T-helper 2 cell treated with Interferon-gamma antibody and Interleukin-4, amounts not matched to agents 5 μg/mL and 100 μg/mL, for 36 hours (primary cell): ENCODE data around the gene TFAP2D.

Source experiments
- DNase-seq: peaks from one replicate; pipeline ENCODE4 v3.0.0; 2021; ENCODE audit warnings: low spot score
- H3K27ac Mint-ChIP-seq: one replicate; pipeline ENCODE4 v1.8.0; 2021; ENCODE audit warnings: mild to moderate bottlenecking, mixed read lengths
- H3K27me3 Mint-ChIP-seq: one replicate; pipeline ENCODE4 v1.8.0; 2021; ENCODE audit warnings: low read depth, mixed read lengths
- H3K36me3 Mint-ChIP-seq: one replicate; pipeline ENCODE4 v1.8.0; 2021; ENCODE audit warnings: low read depth, mixed read lengths
- H3K4me1 Mint-ChIP-seq: one replicate; pipeline ENCODE4 v1.8.0; 2021; ENCODE audit warnings: low read depth, mixed read lengths
- H3K4me3 Mint-ChIP-seq: one replicate; pipeline ENCODE4 v1.8.0; 2022; ENCODE audit warnings: mild to moderate bottlenecking, moderate library complexity, mixed read lengths
- H3K9me3 Mint-ChIP-seq: one replicate; pipeline ENCODE4 v1.8.0; 2021; ENCODE audit warnings: mixed read lengths

TFAP2D gene

DNA sequence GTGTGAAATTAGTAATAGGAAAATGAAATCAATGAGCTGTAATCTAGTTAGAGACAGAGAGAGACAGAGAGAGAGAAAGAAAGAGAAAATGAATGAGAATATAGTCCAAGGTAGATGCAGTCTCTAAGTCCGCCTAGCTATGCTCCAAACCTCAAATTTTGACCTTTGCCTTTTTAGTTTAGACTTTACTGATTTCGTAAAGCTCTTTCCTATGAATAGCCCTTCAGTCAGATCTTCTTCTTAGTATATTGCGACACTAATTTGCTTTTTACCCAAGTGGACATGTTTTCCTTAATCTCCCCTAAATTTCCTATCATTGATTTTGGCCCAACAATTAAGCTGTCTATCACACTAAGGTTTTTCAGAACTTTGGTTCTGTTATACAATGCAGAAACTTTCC is 49.5 kb downstream of the TFAP2D start:
- DNase-seq, result no peak
- H3K4me3 Mint-ChIP-seq, result no peak overlapping the region
- no peaks in the 10 kb centered on the region for H3K4me1 Mint-ChIP-seq
- H3K27ac Mint-ChIP-seq, result no peak overlapping the region
- H3K27me3 Mint-ChIP-seq, result no peaks in the 10 kb centered on the region
- no peaks in the 10 kb centered on the region for H3K36me3 Mint-ChIP-seq
- peaks cover 3% of the 10 kb centered on the region for H3K9me3 Mint-ChIP-seq

DNA sequence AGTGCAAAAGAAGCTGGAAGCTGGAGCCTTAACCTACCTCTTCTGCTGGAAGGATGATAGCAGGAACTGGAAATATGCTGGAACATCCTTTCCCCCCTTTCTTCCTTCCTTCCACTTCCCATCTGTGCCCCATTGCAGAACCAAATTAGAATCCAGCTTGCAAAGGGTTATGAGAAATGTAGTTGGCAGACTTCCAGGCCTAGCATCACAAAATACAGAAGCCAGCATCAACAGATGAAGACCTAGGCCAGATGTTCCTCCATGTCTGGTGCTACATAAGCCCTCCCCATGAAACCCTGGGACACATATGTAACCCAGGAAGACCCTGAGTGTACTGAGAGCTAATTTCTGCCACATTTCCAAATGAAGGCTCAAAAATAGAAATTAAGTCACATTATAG is 65.4 kb downstream of the TFAP2D start:
- no peaks in the 10 kb centered on the region for H3K27me3 Mint-ChIP-seq
- no peaks in the 10 kb centered on the region for H3K4me1 Mint-ChIP-seq
- DNase-seq, result no peak
- H3K9me3 Mint-ChIP-seq, result no peaks in the 10 kb centered on the region
- H3K27ac Mint-ChIP-seq, result no peak overlapping the region
- no peaks in the 10 kb centered on the region for H3K36me3 Mint-ChIP-seq
- H3K4me3 Mint-ChIP-seq, result no peak overlapping the region

DNA sequence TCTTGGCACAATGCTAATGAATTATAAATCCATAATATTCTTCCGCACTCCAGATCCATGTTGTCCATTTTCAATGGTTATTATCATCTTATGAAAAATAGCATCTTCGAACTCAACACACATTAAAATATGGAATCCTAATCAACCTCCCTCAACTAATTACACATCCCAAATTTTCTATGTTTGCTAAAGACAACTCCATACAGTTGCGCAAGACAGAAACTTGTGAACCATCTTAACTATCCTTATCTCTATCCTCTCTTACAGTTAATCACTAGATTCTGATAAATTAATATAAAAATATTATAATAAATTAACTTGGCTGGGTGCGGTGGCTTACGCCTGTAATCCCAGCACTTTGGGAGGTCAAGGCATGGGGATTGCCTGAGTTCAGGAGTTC is 67.1 kb downstream of the TFAP2D start:
- H3K36me3 Mint-ChIP-seq, result no peaks in the 10 kb centered on the region
- no peak overlapping the region for H3K4me3 Mint-ChIP-seq
- DNase-seq, result no peak
- no peaks in the 10 kb centered on the region for H3K4me1 Mint-ChIP-seq
- no peak overlapping the region for H3K27ac Mint-ChIP-seq
- no peaks in the 10 kb centered on the region for H3K9me3 Mint-ChIP-seq
- H3K27me3 Mint-ChIP-seq, result no peaks in the 10 kb centered on the region

DNA sequence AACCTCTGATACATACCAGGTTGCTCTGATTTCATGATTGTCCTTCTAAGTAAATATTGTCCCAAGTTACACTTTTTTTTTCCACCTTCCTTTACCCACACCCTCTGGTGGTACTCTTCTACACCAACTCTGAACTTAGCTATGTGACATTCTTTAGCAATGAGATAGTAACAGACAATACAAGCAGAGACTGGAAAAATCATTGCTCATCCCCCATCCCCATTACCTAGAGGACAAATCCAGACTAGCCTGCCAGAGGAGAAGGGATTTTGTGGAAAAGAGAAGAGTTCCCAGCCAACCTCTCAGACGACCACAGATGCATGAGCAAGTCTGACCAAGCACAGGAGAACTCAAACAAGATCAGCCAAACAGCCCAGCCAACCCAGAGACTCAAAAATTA is 72.6 kb downstream of the TFAP2D start:
- H3K27me3 Mint-ChIP-seq, result no peaks in the 10 kb centered on the region
- no peak for DNase-seq
- no peaks in the 10 kb centered on the region for H3K4me1 Mint-ChIP-seq
- no peak overlapping the region for H3K27ac Mint-ChIP-seq
- no peaks in the 10 kb centered on the region for H3K9me3 Mint-ChIP-seq
- H3K36me3 Mint-ChIP-seq, result no peaks in the 10 kb centered on the region
- H3K4me3 Mint-ChIP-seq, result no peak overlapping the region

DNA sequence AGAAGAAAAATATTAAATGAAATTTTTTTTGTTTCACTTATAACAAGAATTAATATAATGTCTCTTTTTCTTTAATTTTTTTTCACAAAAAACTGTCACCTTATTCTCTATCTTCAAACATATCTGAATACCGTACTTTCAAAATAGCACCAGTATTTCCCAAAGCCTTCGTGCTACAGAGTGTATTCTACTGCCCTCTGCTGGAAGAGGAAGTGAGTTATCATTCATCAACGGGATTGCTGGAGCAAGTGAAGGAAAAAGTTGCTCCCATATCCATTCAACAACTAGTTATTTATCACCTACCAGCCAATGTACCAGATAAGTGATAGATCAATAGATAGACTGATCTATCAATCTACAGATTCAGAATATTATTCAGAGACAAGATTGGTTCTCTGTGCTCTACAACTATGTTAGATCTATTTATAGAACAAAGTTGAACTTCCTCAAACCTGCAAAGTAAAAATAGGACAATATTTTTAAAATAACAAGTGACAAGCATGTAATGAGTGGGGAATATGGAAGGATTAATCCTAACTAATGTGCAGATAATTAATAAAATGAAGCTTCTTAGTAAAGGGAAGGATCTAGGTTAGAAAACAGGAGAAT is 78.7 kb downstream of the TFAP2D start:
- Mint-ChIP-seq H3K4me1 (no peaks in the 10 kb centered on the region), H3K36me3 (no peaks in the 10 kb centered on the region), H3K27ac (no peak overlapping the region), H3K9me3 (no peaks in the 10 kb centered on the region), H3K4me3 (no peak overlapping the region), H3K27me3 (no peaks in the 10 kb centered on the region)
- no peak for DNase-seq

DNA sequence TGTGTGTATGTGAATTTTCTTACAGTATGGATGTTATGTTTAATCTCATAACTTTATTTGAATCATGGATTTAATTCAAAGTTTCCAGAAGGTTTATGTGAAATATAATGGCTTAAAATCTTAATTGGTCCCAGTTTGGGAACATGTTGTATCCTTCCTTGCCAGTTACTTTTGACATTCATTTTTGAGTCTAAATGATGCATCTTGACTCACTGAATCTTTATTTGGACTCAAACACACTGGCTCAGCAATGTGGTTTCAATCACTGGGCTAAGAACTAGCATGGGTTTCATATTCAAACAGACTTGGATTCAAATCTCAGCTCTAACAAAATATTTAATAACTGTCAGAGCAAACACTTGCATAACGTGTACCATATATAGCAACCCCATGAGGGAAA is 79.4 kb downstream of the TFAP2D start:
- Mint-ChIP-seq H3K27ac (no peak overlapping the region), H3K4me3 (no peak overlapping the region), H3K27me3 (no peaks in the 10 kb centered on the region), H3K36me3 (no peaks in the 10 kb centered on the region), H3K9me3 (no peaks in the 10 kb centered on the region), H3K4me1 (no peaks in the 10 kb centered on the region)
- no peak for DNase-seq

DNA sequence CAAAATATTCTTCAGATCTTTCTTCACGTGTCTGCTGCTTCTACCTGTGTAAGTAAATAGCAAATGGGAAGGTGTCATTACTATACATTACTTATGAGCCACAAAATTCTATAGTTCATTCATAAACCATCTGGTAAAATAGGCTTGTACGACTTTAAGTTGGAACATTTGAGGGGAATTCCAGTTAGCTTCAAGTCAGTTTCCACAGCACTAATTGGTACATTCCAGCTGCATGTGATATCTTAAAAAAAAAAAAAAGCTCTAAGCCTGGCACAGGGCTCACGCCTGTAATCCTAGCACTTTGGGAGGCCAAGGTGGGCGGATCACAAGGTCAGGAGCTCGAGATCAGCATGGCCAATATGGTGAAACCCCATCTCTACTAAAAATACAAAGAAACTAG is 82.2 kb downstream of the TFAP2D start:
- Mint-ChIP-seq H3K27ac (no peak overlapping the region), H3K4me3 (no peak overlapping the region), H3K36me3 (no peaks in the 10 kb centered on the region), H3K9me3 (no peaks in the 10 kb centered on the region), H3K4me1 (no peaks in the 10 kb centered on the region), H3K27me3 (no peaks in the 10 kb centered on the region)
- DNase-seq, result no peak

DNA sequence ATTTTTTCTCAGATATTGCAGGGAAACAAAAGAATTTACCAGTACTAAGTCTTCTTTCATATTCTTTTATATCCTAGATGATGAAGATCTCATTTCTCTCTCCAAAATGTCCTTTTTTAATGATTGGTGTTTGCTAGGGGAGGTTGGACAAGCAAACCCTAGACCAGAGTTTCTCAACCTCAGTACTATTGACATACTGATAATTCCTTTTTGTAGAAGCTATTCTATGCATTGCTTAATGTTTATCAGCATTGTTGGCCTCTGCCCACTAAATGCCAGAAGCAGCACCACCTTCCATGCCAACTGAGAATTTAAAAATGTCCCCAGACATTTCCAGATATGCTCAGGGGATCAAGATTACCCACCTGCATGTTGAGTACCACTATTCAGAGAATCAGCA is 91.0 kb downstream of the TFAP2D start:
- H3K27me3 Mint-ChIP-seq, result no peaks in the 10 kb centered on the region
- no peak overlapping the region for H3K27ac Mint-ChIP-seq
- no peaks in the 10 kb centered on the region for H3K36me3 Mint-ChIP-seq
- H3K9me3 Mint-ChIP-seq, result no peaks in the 10 kb centered on the region
- no peak overlapping the region for H3K4me3 Mint-ChIP-seq
- no peak for DNase-seq
- no peaks in the 10 kb centered on the region for H3K4me1 Mint-ChIP-seq

DNA sequence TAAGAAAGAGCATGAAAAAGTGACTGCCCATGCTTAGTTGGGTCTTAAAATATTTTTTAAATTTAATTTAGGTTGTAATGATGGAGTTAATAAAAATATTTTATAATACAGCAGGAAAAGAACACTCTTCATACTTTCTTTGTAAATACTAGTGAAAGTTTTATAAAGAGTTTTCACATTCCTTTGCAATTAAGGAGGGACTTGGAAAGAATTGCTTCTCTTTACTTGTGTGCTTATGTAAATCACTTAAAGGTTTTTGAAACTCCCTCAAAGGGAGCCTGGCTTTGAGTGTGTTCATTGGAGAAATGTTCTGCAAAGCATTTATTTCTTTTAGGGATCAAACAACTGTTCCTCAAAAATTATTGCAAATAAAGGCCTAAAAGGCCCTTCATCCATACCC is 93.7 kb downstream of the TFAP2D start:
- Mint-ChIP-seq H3K4me3 (no peak overlapping the region), H3K27me3 (no peaks in the 10 kb centered on the region), H3K36me3 (no peaks in the 10 kb centered on the region), H3K27ac (no peak overlapping the region), H3K9me3 (no peaks in the 10 kb centered on the region), H3K4me1 (no peaks in the 10 kb centered on the region)
- no peak for DNase-seq

DNA sequence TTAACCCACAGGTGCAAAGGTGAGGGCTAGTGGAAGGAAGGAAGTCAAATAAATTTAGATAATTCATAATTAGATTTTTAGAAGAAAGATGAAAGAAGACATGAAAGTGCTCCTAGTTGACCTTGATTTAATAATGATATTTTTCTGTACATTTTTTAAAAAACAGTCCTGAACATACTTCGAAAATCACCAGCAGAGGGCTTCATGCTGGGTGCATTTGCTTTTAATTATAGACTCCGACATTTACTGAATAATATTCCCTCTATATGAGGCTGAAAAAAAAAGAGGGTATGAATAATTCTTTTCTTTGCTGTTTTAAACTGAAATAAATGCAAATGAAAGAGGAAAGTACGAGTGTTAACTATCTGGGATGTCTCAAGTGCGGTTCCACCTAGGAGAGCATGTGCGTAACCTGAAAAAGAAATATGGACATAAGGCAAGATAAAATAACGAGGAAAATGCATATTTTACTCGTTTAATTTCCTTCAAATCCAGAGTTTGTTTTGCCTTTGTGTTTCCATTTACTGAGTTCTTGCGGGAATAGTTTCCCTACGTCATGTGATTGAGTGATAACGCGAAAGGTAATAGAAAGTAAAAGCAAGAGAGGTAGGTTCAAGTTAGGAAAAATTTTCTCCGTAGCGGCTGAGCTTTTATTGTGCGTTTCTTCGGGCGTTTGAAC is 102.2 kb downstream of the TFAP2D start:
- no peaks in the 10 kb centered on the region for H3K36me3 Mint-ChIP-seq
- no peak overlapping the region for H3K27ac Mint-ChIP-seq
- H3K4me3 Mint-ChIP-seq, result peak overlapping the region; percentile 91
- peaks cover 11% of the 10 kb centered on the region for H3K4me1 Mint-ChIP-seq
- DNase-seq, result no peak
- no peaks in the 10 kb centered on the region for H3K9me3 Mint-ChIP-seq
- H3K27me3 Mint-ChIP-seq, result peaks cover 45% of the 10 kb centered on the region

DNA sequence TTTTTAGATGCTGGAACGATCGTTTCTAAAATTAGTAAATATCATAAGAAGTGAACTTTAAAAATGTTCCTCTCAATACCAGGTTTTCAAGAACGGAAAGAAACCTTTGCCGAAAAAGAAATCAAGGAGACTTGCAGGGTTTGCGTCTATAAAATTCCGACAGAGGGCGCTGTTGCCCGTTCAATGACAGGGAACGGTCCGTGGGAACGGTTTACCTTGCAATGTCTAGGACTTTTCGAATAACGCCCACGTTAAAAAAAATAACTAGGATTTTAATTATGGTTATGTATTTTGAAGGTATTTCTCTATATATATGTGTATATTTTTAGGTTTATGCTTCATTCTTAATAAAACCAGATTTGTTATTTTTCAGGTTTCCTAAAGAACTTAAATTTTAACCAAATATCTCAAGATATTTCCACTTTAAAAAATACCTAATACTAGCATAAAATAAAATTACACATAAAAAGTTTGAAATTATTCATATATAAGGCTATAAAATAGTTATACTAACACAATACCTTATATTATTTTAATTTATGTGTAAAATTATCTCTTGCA is 102.9 kb downstream of the TFAP2D start:
- DNase-seq, result peak; percentile 46
- H3K4me3 Mint-ChIP-seq, result peak overlapping the region; percentile 91
- H3K27me3 Mint-ChIP-seq, result peaks cover 51% of the 10 kb centered on the region
- H3K36me3 Mint-ChIP-seq, result no peaks in the 10 kb centered on the region
- no peaks in the 10 kb centered on the region for H3K9me3 Mint-ChIP-seq
- H3K27ac Mint-ChIP-seq, result no peak overlapping the region
- H3K4me1 Mint-ChIP-seq, result peaks cover 11% of the 10 kb centered on the region

DNA sequence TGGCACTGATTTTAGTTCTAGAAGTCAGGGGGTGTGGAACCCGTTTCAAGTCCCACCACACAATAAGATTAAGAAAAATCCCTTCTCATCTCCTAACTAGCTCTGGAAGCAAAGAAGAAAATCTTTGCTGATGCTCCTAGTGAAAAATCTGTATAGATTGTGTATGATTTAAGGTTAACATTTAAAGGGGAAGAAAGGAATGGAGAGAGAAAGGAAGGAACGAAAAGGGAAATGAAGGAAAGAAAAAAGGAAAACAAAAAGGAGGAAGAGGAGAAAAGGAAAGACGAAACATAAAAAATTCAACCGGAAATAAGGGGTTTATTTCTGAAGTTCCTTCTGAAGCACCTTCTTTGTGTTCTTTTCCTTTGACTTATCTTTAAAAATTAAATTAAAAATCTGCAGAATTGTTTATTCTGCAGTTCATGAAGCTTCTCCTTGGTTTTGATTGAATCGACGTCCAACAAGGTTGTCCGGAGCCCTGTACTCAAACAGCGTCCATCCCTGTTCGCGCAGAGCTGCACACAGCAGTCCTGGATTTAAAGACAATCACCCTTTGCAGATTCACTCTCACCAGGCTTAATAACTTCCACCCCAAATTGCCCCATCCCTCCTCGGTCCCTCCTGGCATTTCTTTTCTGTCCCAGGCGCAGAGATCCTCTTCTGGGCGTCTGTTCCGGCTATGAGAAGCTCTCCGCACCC is 103.8 kb downstream of the TFAP2D start:
- peaks cover 59% of the 10 kb centered on the region for H3K27me3 Mint-ChIP-seq
- H3K27ac Mint-ChIP-seq, result no peak overlapping the region
- no peak overlapping the region for H3K4me3 Mint-ChIP-seq
- no peaks in the 10 kb centered on the region for H3K36me3 Mint-ChIP-seq
- no peak for DNase-seq
- peaks cover 11% of the 10 kb centered on the region for H3K4me1 Mint-ChIP-seq
- H3K9me3 Mint-ChIP-seq, result no peaks in the 10 kb centered on the region

DNA sequence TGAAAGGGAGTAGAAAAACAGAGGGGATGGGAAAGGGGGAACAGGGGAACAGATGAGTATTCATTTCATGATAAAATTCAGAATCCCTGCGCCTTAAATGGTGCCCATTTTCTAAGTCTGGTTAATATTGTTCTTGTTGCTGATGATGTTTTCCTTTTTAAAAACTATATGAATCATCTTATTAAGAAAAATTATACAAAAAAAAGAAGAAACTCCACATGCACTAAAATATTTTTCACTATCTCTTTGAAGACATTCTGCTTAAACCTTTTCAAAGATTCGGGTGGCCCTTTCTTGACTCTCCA is 104.3 kb downstream of the TFAP2D start:
- Mint-ChIP-seq H3K4me3 (no peak overlapping the region), H3K27me3 (peaks cover 64% of the 10 kb centered on the region), H3K4me1 (peaks cover 11% of the 10 kb centered on the region), H3K9me3 (no peaks in the 10 kb centered on the region), H3K27ac (no peak overlapping the region), H3K36me3 (no peaks in the 10 kb centered on the region)
- DNase-seq, result no peak

DNA sequence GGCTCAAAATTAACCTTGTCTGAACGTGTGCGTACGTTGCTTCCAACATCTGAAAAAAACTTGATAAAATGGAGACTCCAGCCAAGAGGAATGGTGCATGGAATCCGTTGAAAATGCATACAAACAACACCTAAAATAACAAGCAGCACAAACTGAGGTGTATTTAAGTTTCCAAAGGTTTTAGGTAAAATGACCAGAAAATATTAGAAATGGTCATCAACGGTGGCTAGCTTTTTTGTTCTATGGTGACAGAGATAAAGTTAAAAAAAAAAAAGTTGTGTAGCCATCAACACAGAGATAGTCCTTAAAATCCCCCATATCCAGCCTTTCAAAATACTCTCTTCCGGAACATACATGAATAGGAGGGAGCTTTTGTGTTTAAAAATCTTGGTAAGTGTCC is 104.7 kb downstream of the TFAP2D start:
- H3K36me3 Mint-ChIP-seq, result no peaks in the 10 kb centered on the region
- peaks cover 67% of the 10 kb centered on the region for H3K27me3 Mint-ChIP-seq
- H3K27ac Mint-ChIP-seq, result no peak overlapping the region
- no peaks in the 10 kb centered on the region for H3K9me3 Mint-ChIP-seq
- no peak for DNase-seq
- H3K4me3 Mint-ChIP-seq, result no peak overlapping the region
- peaks cover 11% of the 10 kb centered on the region for H3K4me1 Mint-ChIP-seq
